Measurements from ENCODE around the gene SATB2.
A peak's percentile ranks its signal among the peaks of the same experiment; 100 is the strongest.

- TF ChIP-seq CTCF (IDR thresholded peaks at IDR 0.05; ENCODE audit: poor library complexity, severe bottlenecking) (peak; percentile 25), EP300 (conservative IDR thresholded peaks at IDR 0.05; ENCODE audit: poor library complexity, severe bottlenecking) (no peak), POLR2AphosphoS5 (IDR thresholded peaks at IDR 0.05) (no peak)
Measured at GRCh38 chr2:199488772-199489400, 31.1 kb upstream of the SATB2 start.
